ENCODE data around the gene HMG20A.

HMG20A gene

GRCh38 chr15:77470235-77470634, 49.5 kb downstream of the HMG20A start:
- DNase-seq (ENCODE audit: insufficient read length) (no peak), FAIRE-seq (no peak)
- no peak for TF ChIP-seq TAF1 (IDR thresholded peaks at IDR 0.05; ENCODE audit: borderline replicate concordance, low read depth, low read length)
- no peak for TF ChIP-seq POLR2AphosphoS5 (IDR thresholded peaks at IDR 0.05; ENCODE audit: low read depth, low read length)

- DNase-seq (ENCODE audit: insufficient read length) = no peak
- FAIRE-seq = no peak
- TF ChIP-seq TAF1 (IDR thresholded peaks at IDR 0.05; ENCODE audit: borderline replicate concordance, low read depth, low read length) = no peak
- TF ChIP-seq POLR2AphosphoS5 (IDR thresholded peaks at IDR 0.05; ENCODE audit: low read depth, low read length) = no peak
- TF ChIP-seq POLR2A (IDR thresholded peaks at IDR 0.05; ENCODE audit: low read depth, low read length) = no peak
These were observed 52.6 kb downstream of the HMG20A start for GRCh38 chr15:77473328-77473727.

GRCh38 chr15:77474310-77474988, 53.8 kb downstream of the HMG20A start:
- no peak for FAIRE-seq
- no peak for DNase-seq (ENCODE audit: insufficient read length)
- TF ChIP-seq POLR2A (IDR thresholded peaks at IDR 0.05; ENCODE audit: low read depth, low read length) (no peak), TAF1 (IDR thresholded peaks at IDR 0.05; ENCODE audit: borderline replicate concordance, low read depth, low read length) (no peak), POLR2AphosphoS5 (IDR thresholded peaks at IDR 0.05; ENCODE audit: low read depth, low read length) (no peak)

GRCh38 chr15:77475001-77475400, 54.3 kb downstream of the HMG20A start:
- DNase-seq (ENCODE audit: insufficient read length) = no peak
- no peak for FAIRE-seq
- TF ChIP-seq POLR2AphosphoS5 (IDR thresholded peaks at IDR 0.05; ENCODE audit: low read depth, low read length) (no peak), TAF1 (IDR thresholded peaks at IDR 0.05; ENCODE audit: borderline replicate concordance, low read depth, low read length) (no peak), POLR2A (IDR thresholded peaks at IDR 0.05; ENCODE audit: low read depth, low read length) (no peak)

GRCh38 chr15:77475898-77476297, 55.2 kb downstream of the HMG20A start:
- FAIRE-seq (no peak), DNase-seq (ENCODE audit: insufficient read length) (no peak)
- TF ChIP-seq TAF1 (IDR thresholded peaks at IDR 0.05; ENCODE audit: borderline replicate concordance, low read depth, low read length) (no peak), POLR2AphosphoS5 (IDR thresholded peaks at IDR 0.05; ENCODE audit: low read depth, low read length) (no peak), POLR2A (IDR thresholded peaks at IDR 0.05; ENCODE audit: low read depth, low read length) (no peak)

- DNase-seq (ENCODE audit: insufficient read length) (no peak), FAIRE-seq (no peak)
- no peak for TF ChIP-seq POLR2AphosphoS5 (IDR thresholded peaks at IDR 0.05; ENCODE audit: low read depth, low read length)
- no peak for TF ChIP-seq TAF1 (IDR thresholded peaks at IDR 0.05; ENCODE audit: borderline replicate concordance, low read depth, low read length)
- no peak for TF ChIP-seq POLR2A (IDR thresholded peaks at IDR 0.05; ENCODE audit: low read depth, low read length)
These were observed 56.3 kb downstream of the HMG20A start for GRCh38 chr15:77476995-77477394.

- TF ChIP-seq POLR2A (IDR thresholded peaks at IDR 0.05; ENCODE audit: low read depth, low read length) = no peak
- no peak for TF ChIP-seq TAF1 (IDR thresholded peaks at IDR 0.05; ENCODE audit: borderline replicate concordance, low read depth, low read length)
- no peak for DNase-seq (ENCODE audit: insufficient read length)
- no peak for FAIRE-seq
These were observed 57.4 kb downstream of the HMG20A start for GRCh38 chr15:77478051-77478450.

GRCh38 chr15:77479015-77479414, 58.3 kb downstream of the HMG20A start:
- DNase-seq (ENCODE audit: insufficient read length) (no peak), FAIRE-seq (no peak)
- TF ChIP-seq POLR2AphosphoS5 (IDR thresholded peaks at IDR 0.05; ENCODE audit: low read depth, low read length) = no peak

- FAIRE-seq (no peak), DNase-seq (ENCODE audit: insufficient read length) (no peak)
- TF ChIP-seq POLR2AphosphoS5 (IDR thresholded peaks at IDR 0.05; ENCODE audit: low read depth, low read length) (no peak), POLR2A (IDR thresholded peaks at IDR 0.05; ENCODE audit: low read depth, low read length) (no peak), TAF1 (IDR thresholded peaks at IDR 0.05; ENCODE audit: borderline replicate concordance, low read depth, low read length) (no peak)
These were observed 60.4 kb downstream of the HMG20A start for GRCh38 chr15:77480859-77481633.

GRCh38 chr15:77481670-77482069, 61.0 kb downstream of the HMG20A start:
- no peak for FAIRE-seq
- no peak for TF ChIP-seq POLR2AphosphoS5 (IDR thresholded peaks at IDR 0.05; ENCODE audit: low read depth, low read length)
- TF ChIP-seq POLR2A (IDR thresholded peaks at IDR 0.05; ENCODE audit: low read depth, low read length) = no peak
- TF ChIP-seq TAF1 (IDR thresholded peaks at IDR 0.05; ENCODE audit: borderline replicate concordance, low read depth, low read length) = no peak
- DNase-seq (ENCODE audit: insufficient read length) = no peak

- FAIRE-seq = no peak
- TF ChIP-seq POLR2AphosphoS5 (IDR thresholded peaks at IDR 0.05; ENCODE audit: low read depth, low read length) (no peak), TAF1 (IDR thresholded peaks at IDR 0.05; ENCODE audit: borderline replicate concordance, low read depth, low read length) (no peak), POLR2A (IDR thresholded peaks at IDR 0.05; ENCODE audit: low read depth, low read length) (no peak)
- DNase-seq (ENCODE audit: insufficient read length) = no peak
These were observed 61.9 kb downstream of the HMG20A start for GRCh38 chr15:77482570-77482969.

GRCh38 chr15:77483425-77484140, 62.9 kb downstream of the HMG20A start:
- FAIRE-seq = no peak
- no peak for DNase-seq (ENCODE audit: insufficient read length)

More at GRCh38 chr15:77483425-77484140, 62.9 kb downstream of the HMG20A start:
- no peak for TF ChIP-seq POLR2AphosphoS5 (IDR thresholded peaks at IDR 0.05; ENCODE audit: low read depth, low read length)
- no peak for TF ChIP-seq POLR2A (IDR thresholded peaks at IDR 0.05; ENCODE audit: low read depth, low read length)
- TF ChIP-seq TAF1 (IDR thresholded peaks at IDR 0.05; ENCODE audit: borderline replicate concordance, low read depth, low read length) = no peak

Data from GM12892 (cell line).